HFF-Myc (cell line): ENCODE data around the gene SHCBP1.
"Not testable (repeated sequence)": the region's sequence is repeated elsewhere in the genome, so short reads cannot be mapped to it uniquely, and the experiment has no call there.

ENCODE experiments used
- DNase-seq: peaks from one replicate; pipeline ENCODE4 v3.0.0-alpha.2; 2011; ENCODE audit warnings: low read depth; ENCODE audit errors: extremely low read depth
- H3K4me3 ChIP-seq: replicated peaks from 2 replicates; pipeline ENCODE4 v1.5.1; 2011; ENCODE audit warnings: low read depth, mild to moderate bottlenecking, control low read depth, low read length
- CTCF ChIP-seq: IDR thresholded peaks from 2 replicates; pipeline ENCODE4 v1.5.1; 2012; ENCODE audit warnings: mild to moderate bottlenecking, low read depth, low read length, control low read depth; ENCODE audit errors: missing control alignments

SHCBP1 gene

GRCh38 chr16:46648656-46649055 lies 27.5 kb upstream of the SHCBP1 start:
- no peak overlapping the region for H3K4me3 ChIP-seq
- no peak for TF ChIP-seq CTCF
- no peak for DNase-seq

- TF ChIP-seq CTCF, result no peak
- H3K4me3 ChIP-seq, result no peak overlapping the region
- no peak for DNase-seq
Observed at GRCh38 chr16:46638947-46639925, 18.1 kb upstream of the SHCBP1 start.

- peak overlapping the region; percentile 23 for H3K4me3 ChIP-seq
- DNase-seq, result no peak
- no peak for TF ChIP-seq CTCF
Observed at GRCh38 chr16:46632778-46633733, 11.9 kb upstream of the SHCBP1 start.

GRCh38 chr16:46629331-46630219 lies 8.4 kb upstream of the SHCBP1 start:
- DNase-seq, result peak; percentile 41
- H3K4me3 ChIP-seq, result no peak overlapping the region
- peak; percentile 55 for TF ChIP-seq CTCF

GRCh38 chr16:46627746-46628145 lies 6.6 kb upstream of the SHCBP1 start:
- DNase-seq, result no peak
- no peak for TF ChIP-seq CTCF
- H3K4me3 ChIP-seq, result no peak overlapping the region

- DNase-seq, H3K4me3 ChIP-seq: not testable (repeated sequence)
Observed at GRCh38 chr16:46626681-46627080, 5.5 kb upstream of the SHCBP1 start.

- not testable (repeated sequence) for DNase-seq, H3K4me3 ChIP-seq
Observed at GRCh38 chr16:46624862-46625261, 3.7 kb upstream of the SHCBP1 start.

GRCh38 chr16:46623707-46624106 lies 2.5 kb upstream of the SHCBP1 start:
- DNase-seq, H3K4me3 ChIP-seq: not testable (repeated sequence)

- H3K4me3 ChIP-seq, DNase-seq: not testable (repeated sequence)
Observed at GRCh38 chr16:46623246-46623645, 2.1 kb upstream of the SHCBP1 start.
